ENCODE results near the gene REV1. TPM values are rescaled to one million over a fixed set of nuclear protein-coding genes. Genes with fewer than 3 reads are reported as not detected.

The REV1 gene
- total and polyA plus RNA-seq, 2 experiments from 2014 or later: 14.4 to 19.5 TPM

DNA sequence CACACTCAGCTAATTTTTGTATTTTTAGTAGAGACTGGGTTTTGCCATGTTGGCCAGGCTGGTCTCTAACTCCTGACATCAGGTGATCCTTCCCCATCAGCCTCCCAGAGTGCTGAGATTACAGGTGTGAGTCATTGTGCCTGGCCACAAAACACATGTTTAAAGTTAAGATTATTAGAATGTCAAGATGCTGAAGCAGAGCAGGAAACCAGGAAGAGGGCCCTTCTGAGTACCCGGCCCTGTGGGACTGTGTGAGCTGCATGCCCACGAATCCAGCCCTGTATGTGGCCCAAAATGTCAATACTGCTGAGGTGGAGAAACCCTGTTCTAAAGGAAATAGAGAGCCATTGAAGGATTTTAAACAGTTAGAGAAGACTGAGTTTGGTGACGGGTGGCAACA, 31.0 kb upstream of the REV1 start:
- Histone ChIP-seq H3K27me3 (replicated peaks; ENCODE audit: insufficient read depth) (peaks cover 8% of the 10 kb centered on the region; the same call in 1 of the 2 replicates), H3K4me1 (ENCODE audit: insufficient read depth) (no peaks in the 10 kb centered on the region), H3K36me3 (ENCODE audit: low read depth) (no peaks in the 10 kb centered on the region), H3K4me2 (ENCODE audit: unreplicated experiment) (no peak overlapping the region), H3K9ac (no peak overlapping the region), H3K9me3 (ENCODE audit: low read depth) (no peaks in the 10 kb centered on the region), H4K20me1 (ENCODE audit: insufficient read depth) (no peaks in the 10 kb centered on the region), H3K9me2 (ENCODE audit: insufficient read depth) (no peaks in the 10 kb centered on the region), H3F3A (ENCODE audit: insufficient read depth) (no peaks in the 10 kb centered on the region), H2AFZ (no peak overlapping the region), H3K4me3 (no peak overlapping the region), H3K27ac (no peak overlapping the region), H3K79me2 (ENCODE audit: insufficient read depth) (no peaks in the 10 kb centered on the region)
- 23 to 41% methylated on average over 3 of the region's 3 CpGs for WGBS, 2 experiments (ENCODE audit: low coverage in 1 of 2, low lambda C conversion rate in 2 of 2, missing lambda C conversion rate in 2 of 2)
- in situ Hi-C loops (cut with MboI): no loop called here
- DNase-seq: no peak
- TF ChIP-seq EZH2 (IDR thresholded peaks at IDR 0.05; ENCODE audit: insufficient read depth, poor library complexity, severe bottlenecking): no peak
- TF ChIP-seq EZH2phosphoT487 (IDR thresholded peaks at IDR 0.05; ENCODE audit: insufficient read depth, low read depth): no peak

DNA sequence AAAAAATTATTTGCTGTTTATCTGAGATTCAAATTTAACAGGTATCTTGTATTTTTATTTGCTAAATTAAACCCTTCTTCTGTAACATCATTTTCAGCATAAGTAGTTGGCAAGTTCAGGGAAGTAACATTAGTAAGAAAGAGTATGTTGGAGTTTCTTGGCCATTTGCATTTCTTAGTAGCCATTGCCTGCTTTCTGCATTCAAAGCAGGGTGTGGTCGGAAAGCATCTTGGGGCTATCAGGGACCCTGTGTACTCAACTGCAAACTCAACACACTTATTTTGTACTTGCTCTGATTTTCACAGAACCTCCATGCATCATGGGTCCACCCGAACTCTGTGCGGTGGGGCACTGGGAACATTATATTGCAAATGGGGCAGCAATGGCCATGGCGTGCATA, 30.4 kb upstream of the REV1 start:
- Histone ChIP-seq H3K27ac (no peak overlapping the region), H3K79me2 (ENCODE audit: insufficient read depth) (no peaks in the 10 kb centered on the region), H3K9me2 (ENCODE audit: insufficient read depth) (no peaks in the 10 kb centered on the region), H2AFZ (no peak overlapping the region), H3K4me3 (no peak overlapping the region), H3K4me1 (ENCODE audit: insufficient read depth) (no peaks in the 10 kb centered on the region), H3K9ac (no peak overlapping the region), H3F3A (ENCODE audit: insufficient read depth) (no peaks in the 10 kb centered on the region), H3K4me2 (ENCODE audit: unreplicated experiment) (no peak overlapping the region), H3K36me3 (ENCODE audit: low read depth) (no peaks in the 10 kb centered on the region), H3K27me3 (replicated peaks; ENCODE audit: insufficient read depth) (peaks cover 8% of the 10 kb centered on the region; the same call in 1 of the 2 replicates), H3K9me3 (ENCODE audit: low read depth) (no peaks in the 10 kb centered on the region), H4K20me1 (ENCODE audit: insufficient read depth) (no peaks in the 10 kb centered on the region)
- WGBS, 2 experiments (ENCODE audit: low coverage in 1 of 2, low lambda C conversion rate in 2 of 2, missing lambda C conversion rate in 2 of 2): 78 to 85% methylated on average over 4 of the region's 4 CpGs
- in situ Hi-C loops (cut with MboI): no loop called here
- no peak for DNase-seq
- TF ChIP-seq EZH2 (IDR thresholded peaks at IDR 0.05; ENCODE audit: insufficient read depth, poor library complexity, severe bottlenecking) (no peak), EZH2phosphoT487 (IDR thresholded peaks at IDR 0.05; ENCODE audit: insufficient read depth, low read depth) (no peak)

- Histone ChIP-seq H2AFZ (no peak overlapping the region), H3K4me3 (no peak overlapping the region), H3K4me2 (ENCODE audit: unreplicated experiment) (no peak overlapping the region), H3K79me2 (ENCODE audit: insufficient read depth) (no peaks in the 10 kb centered on the region), H3K9me3 (ENCODE audit: low read depth) (no peaks in the 10 kb centered on the region), H3K9ac (no peak overlapping the region), H3K27me3 (replicated peaks; ENCODE audit: insufficient read depth) (peaks cover 4% of the 10 kb centered on the region), H3K4me1 (ENCODE audit: insufficient read depth) (no peaks in the 10 kb centered on the region), H3K9me2 (ENCODE audit: insufficient read depth) (no peaks in the 10 kb centered on the region), H3K36me3 (ENCODE audit: low read depth) (no peaks in the 10 kb centered on the region), H3K27ac (no peak overlapping the region), H3F3A (ENCODE audit: insufficient read depth) (no peaks in the 10 kb centered on the region), H4K20me1 (ENCODE audit: insufficient read depth) (no peaks in the 10 kb centered on the region)
- no peak for DNase-seq
- TF ChIP-seq EZH2 (IDR thresholded peaks at IDR 0.05; ENCODE audit: insufficient read depth, poor library complexity, severe bottlenecking) (no peak), EZH2phosphoT487 (IDR thresholded peaks at IDR 0.05; ENCODE audit: insufficient read depth, low read depth) (no peak)
- in situ Hi-C loops (cut with MboI): no loop called here
- WGBS, 2 experiments (ENCODE audit: low coverage in 1 of 2, low lambda C conversion rate in 2 of 2, missing lambda C conversion rate in 2 of 2): 64 to 70% methylated on average over 4 of the region's 4 CpGs
Observed at GRCh38 chr2:99514357-99514756, 24.5 kb upstream of the REV1 start.

DNA sequence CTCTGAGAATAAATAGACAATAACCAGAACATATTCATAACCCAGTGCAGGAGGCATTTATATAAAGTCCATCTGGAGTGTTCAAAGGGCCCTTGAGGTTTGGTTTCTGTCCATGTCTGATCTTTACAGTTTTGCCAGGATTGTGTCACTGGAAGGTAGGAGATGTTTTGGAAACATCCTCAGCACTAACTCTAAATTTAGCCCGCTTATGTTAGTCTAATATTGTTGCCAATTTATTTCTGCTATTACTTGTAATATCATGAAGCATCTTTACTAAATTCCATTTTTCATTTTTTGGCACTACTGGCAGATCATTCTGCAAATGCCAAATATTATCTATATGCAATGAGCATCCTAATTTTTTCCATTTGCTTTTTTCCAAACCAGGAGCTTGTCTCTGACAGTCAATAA, 22.4 kb upstream of the REV1 start:
- Histone ChIP-seq H3K9me2 (ENCODE audit: insufficient read depth) (no peaks in the 10 kb centered on the region), H3K4me3 (no peak overlapping the region), H3K27me3 (replicated peaks; ENCODE audit: insufficient read depth) (peaks cover 4% of the 10 kb centered on the region), H4K20me1 (ENCODE audit: insufficient read depth) (no peaks in the 10 kb centered on the region), H3K79me2 (ENCODE audit: insufficient read depth) (no peaks in the 10 kb centered on the region), H2AFZ (no peak overlapping the region), H3K36me3 (ENCODE audit: low read depth) (no peaks in the 10 kb centered on the region), H3F3A (ENCODE audit: insufficient read depth) (no peaks in the 10 kb centered on the region), H3K9ac (no peak overlapping the region), H3K4me1 (ENCODE audit: insufficient read depth) (no peaks in the 10 kb centered on the region), H3K4me2 (ENCODE audit: unreplicated experiment) (no peak overlapping the region), H3K9me3 (ENCODE audit: low read depth) (no peaks in the 10 kb centered on the region), H3K27ac (no peak overlapping the region)
- WGBS, 2 experiments (ENCODE audit: low coverage in 1 of 2, low lambda C conversion rate in 2 of 2, missing lambda C conversion rate in 2 of 2): 0 to 16% methylated on average over 1 of the region's 1 CpG
- TF ChIP-seq EZH2 (IDR thresholded peaks at IDR 0.05; ENCODE audit: insufficient read depth, poor library complexity, severe bottlenecking): no peak
- TF ChIP-seq EZH2phosphoT487 (IDR thresholded peaks at IDR 0.05; ENCODE audit: insufficient read depth, low read depth): no peak
- no peak for DNase-seq
- in situ Hi-C loops (cut with MboI): no loop called here

DNA sequence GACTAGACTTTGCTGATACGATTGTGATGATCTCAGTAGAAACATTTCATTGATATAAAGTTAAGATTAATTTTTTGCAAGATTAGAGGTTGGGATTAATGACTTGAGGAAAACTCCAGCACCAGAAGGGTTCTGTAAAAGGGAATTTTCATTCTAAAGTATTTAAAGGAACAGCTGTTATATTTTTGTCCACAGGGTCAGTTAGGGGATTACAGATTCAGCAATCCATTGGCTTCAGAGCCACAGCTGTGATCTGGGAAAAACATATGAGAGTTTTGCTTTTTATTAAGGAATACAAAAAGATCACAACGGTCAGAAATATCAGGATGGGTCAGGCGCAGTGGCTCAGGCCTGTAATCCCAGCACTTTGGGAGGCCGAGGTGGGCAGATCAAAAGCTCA, 19.6 kb upstream of the REV1 start:
- H3K4me2 ChIP-seq (ENCODE audit: unreplicated experiment): no peak overlapping the region
- no peaks in the 10 kb centered on the region for H3K79me2 ChIP-seq (ENCODE audit: insufficient read depth)
- no peaks in the 10 kb centered on the region for H3F3A ChIP-seq (ENCODE audit: insufficient read depth)
- H2AFZ ChIP-seq: no peak overlapping the region
- no peaks in the 10 kb centered on the region for H3K4me1 ChIP-seq (ENCODE audit: insufficient read depth)
- no peaks in the 10 kb centered on the region for H3K9me2 ChIP-seq (ENCODE audit: insufficient read depth)
- in situ Hi-C loops (cut with MboI): no loop called here
- 59 to 69% methylated on average over 4 of the region's 4 CpGs for WGBS, 2 experiments (ENCODE audit: low coverage in 1 of 2, low lambda C conversion rate in 2 of 2, missing lambda C conversion rate in 2 of 2)
- no peaks in the 10 kb centered on the region for H4K20me1 ChIP-seq (ENCODE audit: insufficient read depth)
- TF ChIP-seq EZH2 (IDR thresholded peaks at IDR 0.05; ENCODE audit: insufficient read depth, poor library complexity, severe bottlenecking): no peak
- TF ChIP-seq EZH2phosphoT487 (IDR thresholded peaks at IDR 0.05; ENCODE audit: insufficient read depth, low read depth): no peak
- no peak overlapping the region for H3K4me3 ChIP-seq
- no peaks in the 10 kb centered on the region for H3K9me3 ChIP-seq (ENCODE audit: low read depth)
- no peak overlapping the region for H3K9ac ChIP-seq
- no peak overlapping the region for H3K27ac ChIP-seq
- H3K27me3 ChIP-seq (replicated peaks; ENCODE audit: insufficient read depth): peaks cover 8% of the 10 kb centered on the region
- no peaks in the 10 kb centered on the region for H3K36me3 ChIP-seq (ENCODE audit: low read depth)
- no peak for DNase-seq

Measured in GM23248 (cell line).